Neuronal stem cell (in vitro differentiated cells): ENCODE results near the gene ILKAP.

Experiments
- DNase-seq: peaks from one replicate; pipeline ENCODE4 v3.0.0-alpha.2; 2013; ENCODE audit warnings: low spot score
- H2AFZ ChIP-seq: one replicate; pipeline ENCODE4 v1.6.1; 2013; ENCODE audit warnings: mild to moderate bottlenecking, low read length, inconsistent platforms
- H2AK5ac ChIP-seq: 2 replicates; pipeline ENCODE4 v1.6.1; 2013; ENCODE audit warnings: low read depth, mild to moderate bottlenecking, inconsistent platforms, low read length, moderate library complexity, mixed read lengths
- H2BK120ac ChIP-seq: 2 replicates; pipeline ENCODE4 v1.6.1; 2013; ENCODE audit warnings: low read depth, mild to moderate bottlenecking, inconsistent platforms, low read length, moderate library complexity, mixed read lengths
- H2BK12ac ChIP-seq: one replicate; pipeline ENCODE4 v1.6.1; 2013; ENCODE audit warnings: low read length, inconsistent platforms
- H2BK15ac ChIP-seq: 2 replicates; pipeline ENCODE4 v1.6.1; 2013; ENCODE audit warnings: mild to moderate bottlenecking, low read length, inconsistent platforms, mixed read lengths
- H2BK5ac ChIP-seq: one replicate; pipeline ENCODE4 v1.6.1; 2013; ENCODE audit warnings: inconsistent platforms, mild to moderate bottlenecking, low read length, moderate library complexity
- H3K14ac ChIP-seq: one replicate; pipeline ENCODE4 v1.6.1; 2013; ENCODE audit warnings: low read length, inconsistent platforms
- H3K18ac ChIP-seq: 2 replicates; pipeline ENCODE4 v1.6.1; 2013; ENCODE audit warnings: low read length, inconsistent platforms
- H3K23ac ChIP-seq: 2 replicates; pipeline ENCODE4 v1.6.1; 2013; ENCODE audit warnings: low read depth, mild to moderate bottlenecking, mixed read lengths, low read length, inconsistent platforms; ENCODE audit not compliant: poor library complexity
- H3K27ac ChIP-seq: replicated peaks from 3 replicates; pipeline ENCODE4 v1.5.1; 2013; ENCODE audit warnings: low read length, inconsistent platforms
- H3K27me3 ChIP-seq, 3 experiments: 2 replicates each; pipeline ENCODE4 v1.6.1; 2013; ENCODE audit warnings: low read length in 3 of 3, mild to moderate bottlenecking in 2 of 3, inconsistent platforms in 1 of 3, low read depth in 1 of 3, mixed read lengths in 1 of 3, moderate library complexity in 1 of 3; ENCODE audit not compliant: control insufficient read depth in 3 of 3, insufficient read depth in 3 of 3
- H3K36me3 ChIP-seq, 2 donors: replicated peaks in 1 of 2; 2 replicates each; pipeline ENCODE4 v1.6.1; 2013; ENCODE audit warnings: low read length in 2 of 2; ENCODE audit not compliant: control insufficient read depth in 2 of 2, insufficient read depth in 2 of 2
- H3K4ac ChIP-seq: 2 replicates; pipeline ENCODE4 v1.6.1; 2013; ENCODE audit warnings: inconsistent platforms, mild to moderate bottlenecking, low read length, moderate library complexity
- H3K4me1 ChIP-seq, 2 donors: 1 replicate in 1 of 2; 2 replicates in 1 of 2; pipeline ENCODE4 v1.6.1; 2013; ENCODE audit warnings: low read length in 2 of 2, low read depth in 1 of 2; ENCODE audit not compliant: control insufficient read depth in 2 of 2, insufficient read depth in 1 of 2
- H3K4me2 ChIP-seq: one replicate; pipeline ENCODE4 v1.6.1; 2013; ENCODE audit warnings: mild to moderate bottlenecking, low read length, inconsistent platforms; ENCODE audit not compliant: insufficient read depth, poor library complexity, severe bottlenecking
- H3K4me3 ChIP-seq, 2 donors: 2 replicates each; pipeline ENCODE4 v1.5.1; 2013; ENCODE audit warnings: low read length in 2 of 2, mild to moderate bottlenecking in 2 of 2, inconsistent platforms in 1 of 2, moderate library complexity in 1 of 2
- H3K79me1 ChIP-seq: one replicate; pipeline ENCODE4 v1.6.1; 2013; ENCODE audit warnings: low read depth, mild to moderate bottlenecking, inconsistent platforms, low read length, moderate library complexity
- H3K9ac ChIP-seq: one replicate; pipeline ENCODE4 v1.6.1; 2013; ENCODE audit warnings: mild to moderate bottlenecking, low read depth, low read length, inconsistent platforms; ENCODE audit not compliant: poor library complexity
- H3K9me3 ChIP-seq, 2 donors: replicated peaks in 1 of 2; 2 replicates each; pipeline versions ENCODE3 to v1.6.1; 2013; ENCODE audit warnings: low read length in 2 of 2, mild to moderate bottlenecking in 2 of 2, inconsistent platforms in 1 of 2, low read depth in 1 of 2, mixed read lengths in 1 of 2, moderate library complexity in 1 of 2; ENCODE audit not compliant: control insufficient read depth in 2 of 2, insufficient read depth in 1 of 2
- H4K8ac ChIP-seq: one replicate; pipeline ENCODE4 v1.6.1; 2013; ENCODE audit warnings: low read depth, mild to moderate bottlenecking, inconsistent platforms, low read length, moderate library complexity
- H4K91ac ChIP-seq: one replicate; pipeline ENCODE4 v1.6.1; 2013; ENCODE audit warnings: low read length, low read depth, mild to moderate bottlenecking, inconsistent platforms; ENCODE audit not compliant: poor library complexity
- WGBS, 2 donors: extraction: QIAGEN DNeasy Blood & Tissue Kit; methylation state at CpG; one replicate each; pipeline ENCODE4 v1.1.7; 2013; ENCODE audit warnings: missing lambda C conversion rate in 2 of 2, mixed read lengths in 1 of 2; ENCODE audit not compliant: insufficient read length in 2 of 2, insufficient replicate concordance in 1 of 2; ENCODE audit errors: extremely low coverage in 2 of 2; 5-methylcytosine and 5-hydroxymethylcytosine counted together

Gene ILKAP

DNA sequence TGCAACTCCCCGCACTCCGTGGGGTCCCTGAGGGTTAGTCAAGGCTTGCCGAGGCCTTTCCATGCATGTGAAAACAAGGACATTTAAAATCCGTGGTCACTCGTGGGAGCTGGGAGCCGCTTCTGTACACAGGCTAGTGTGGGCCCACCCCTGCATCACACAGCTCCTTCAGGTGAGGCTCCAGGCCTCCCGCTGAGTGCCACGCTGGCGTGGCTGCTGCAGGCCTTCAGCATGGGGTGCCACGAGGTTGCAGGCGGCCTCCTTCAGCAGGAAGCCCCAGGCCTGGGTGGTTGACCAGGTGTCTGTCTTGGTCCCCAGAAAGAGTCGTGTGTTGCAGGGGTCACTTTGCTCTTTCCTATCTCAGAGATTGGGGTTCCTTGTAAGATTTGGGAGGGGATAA is 58.4 kb downstream of the ILKAP start:
- Histone ChIP-seq H3K14ac (no peak overlapping the region), H2BK120ac (no peak overlapping the region), H2AK5ac (no peak overlapping the region), H3K79me1 (peaks cover 3% of the 10 kb centered on the region), H2BK15ac (no peak overlapping the region), H2BK5ac (no peak overlapping the region), H4K8ac (no peak overlapping the region), H3K4ac (no peak overlapping the region), H3K4me3 (no peak overlapping the region), H3K23ac (no peak overlapping the region), H3K18ac (no peak overlapping the region), H3K9ac (no peak overlapping the region), H3K36me3 (no peaks in the 10 kb centered on the region), H2AFZ (no peak overlapping the region), H2BK12ac (no peak overlapping the region), H3K4me1 (peaks cover 1 to 2% of the 10 kb centered on the region in 2 donors), H3K27ac (no peak overlapping the region), H3K4me2 (no peak overlapping the region), H3K9me3 (no peaks in the 10 kb centered on the region), H4K91ac (no peak overlapping the region), H3K27me3 (peaks cover 0 to 17% (median 0%) of the 10 kb centered on the region in 3 experiments)
- no peak for DNase-seq
- no CpG with 5 or more reads among the region's 12 CpGs for WGBS, 2 donors

DNA sequence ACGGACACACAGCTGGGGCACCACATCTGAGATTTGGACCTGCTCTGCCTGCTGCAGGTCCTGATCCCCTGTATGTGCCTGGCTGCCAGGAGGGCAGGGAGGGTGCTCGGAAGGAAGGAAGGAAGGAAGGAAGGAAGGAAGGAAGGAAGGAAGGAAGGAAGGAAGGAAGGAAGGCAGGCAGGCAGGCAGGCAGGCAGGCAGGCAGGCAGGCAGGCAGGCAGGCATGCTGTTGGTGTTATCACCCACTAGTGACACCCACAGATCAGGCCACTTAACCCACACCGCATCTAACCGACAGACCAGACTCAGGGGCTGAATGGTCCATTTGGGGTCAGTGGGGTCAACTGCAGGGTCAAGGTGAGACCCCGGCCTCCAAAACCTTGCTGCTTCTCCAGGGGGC is 59.2 kb downstream of the ILKAP start:
- peak overlapping the region; percentile 41 for H2BK12ac ChIP-seq
- no peak overlapping the region for H3K4ac ChIP-seq
- no peak overlapping the region for H2AFZ ChIP-seq
- H2BK15ac ChIP-seq, result no peak overlapping the region
- H3K27me3 ChIP-seq, result peaks cover 0 to 12% (median 0%) of the 10 kb centered on the region in 3 experiments
- WGBS, 2 donors, result no CpG with 5 or more reads among the region's 5 CpGs
- no peak overlapping the region for H3K18ac ChIP-seq
- no peak overlapping the region for H3K27ac ChIP-seq
- no peak overlapping the region for H2BK120ac ChIP-seq
- peak overlapping the region; percentile 56 for H3K14ac ChIP-seq
- H3K4me1 ChIP-seq, result peaks cover 2 to 5% of the 10 kb centered on the region in 2 donors
- no peaks in the 10 kb centered on the region for H3K9me3 ChIP-seq
- no peak for DNase-seq
- H4K91ac ChIP-seq, result no peak overlapping the region
- H3K79me1 ChIP-seq, result peaks cover 3% of the 10 kb centered on the region
- H2BK5ac ChIP-seq, result no peak overlapping the region
- no peak overlapping the region for H3K23ac ChIP-seq
- no peak overlapping the region for H3K4me2 ChIP-seq
- H3K4me3 ChIP-seq, result no peak overlapping the region
- no peaks in the 10 kb centered on the region for H3K36me3 ChIP-seq
- no peak overlapping the region for H4K8ac ChIP-seq
- H3K9ac ChIP-seq, result no peak overlapping the region
- peak overlapping the region; percentile 52 for H2AK5ac ChIP-seq

DNA sequence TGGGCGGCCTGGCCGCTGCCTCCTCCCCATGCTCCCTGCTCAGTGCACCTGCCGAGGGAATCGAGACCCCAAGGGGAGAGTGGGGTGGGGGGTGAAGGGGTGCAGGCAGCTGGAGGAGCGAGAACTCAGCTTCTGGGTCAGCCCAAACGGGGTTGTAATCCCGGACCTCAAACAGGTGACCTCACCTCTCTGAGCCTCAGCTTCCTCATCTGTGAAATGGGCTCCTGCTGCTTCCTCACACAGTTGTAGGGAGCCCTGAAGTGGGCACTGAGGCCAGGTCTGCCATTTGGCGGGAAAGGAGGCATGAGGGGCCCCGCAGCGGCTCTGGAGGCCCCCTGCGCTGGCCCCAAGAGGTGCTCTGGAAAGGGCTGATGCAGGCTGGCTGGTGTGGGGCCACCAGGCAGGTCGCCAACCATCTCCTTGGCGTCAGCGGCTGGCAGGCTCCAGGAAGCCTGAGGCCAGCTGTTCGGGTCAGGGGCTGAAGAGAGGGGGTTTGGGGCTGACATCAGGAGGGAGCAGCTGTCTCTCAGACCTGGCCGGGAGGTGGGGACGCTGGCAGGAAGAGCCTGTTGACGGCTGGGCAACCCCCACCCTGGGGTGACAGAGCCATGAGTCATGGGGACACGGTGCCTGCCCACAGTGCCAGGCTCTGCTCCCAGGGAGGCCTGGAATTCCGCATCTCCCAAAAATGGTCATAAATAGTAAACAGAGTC is 60.1 kb downstream of the ILKAP start:
- Histone ChIP-seq H3K23ac (peak overlapping the region; percentile 47), H3K27ac (no peak overlapping the region), H2BK12ac (peak overlapping the region; percentile 58), H3K36me3 (no peaks in the 10 kb centered on the region), H2BK120ac (peak overlapping the region; percentile 61), H2BK5ac (peak overlapping the region; percentile 75), H3K4ac (peak overlapping the region; percentile 53), H3K14ac (no peak overlapping the region), H3K27me3 (peaks cover 0 to 12% (median 0%) of the 10 kb centered on the region in 3 experiments), H2AK5ac (peak overlapping the region; percentile 6), H3K79me1 (peaks cover 5% of the 10 kb centered on the region), H3K18ac (peak overlapping the region; percentile 57), H2BK15ac (peak overlapping the region; percentile 58), H3K9ac (no peak overlapping the region), H4K8ac (no peak overlapping the region), H2AFZ (no peak overlapping the region), H4K91ac (no peak overlapping the region), H3K4me2 (no peak overlapping the region), H3K9me3 (no peaks in the 10 kb centered on the region), H3K4me1 (peaks cover 7 to 12% of the 10 kb centered on the region in 2 donors), H3K4me3 (no peak overlapping the region)
- no CpG with 5 or more reads among the region's 20 CpGs for WGBS, 2 donors
- DNase-seq, result no peak

DNA sequence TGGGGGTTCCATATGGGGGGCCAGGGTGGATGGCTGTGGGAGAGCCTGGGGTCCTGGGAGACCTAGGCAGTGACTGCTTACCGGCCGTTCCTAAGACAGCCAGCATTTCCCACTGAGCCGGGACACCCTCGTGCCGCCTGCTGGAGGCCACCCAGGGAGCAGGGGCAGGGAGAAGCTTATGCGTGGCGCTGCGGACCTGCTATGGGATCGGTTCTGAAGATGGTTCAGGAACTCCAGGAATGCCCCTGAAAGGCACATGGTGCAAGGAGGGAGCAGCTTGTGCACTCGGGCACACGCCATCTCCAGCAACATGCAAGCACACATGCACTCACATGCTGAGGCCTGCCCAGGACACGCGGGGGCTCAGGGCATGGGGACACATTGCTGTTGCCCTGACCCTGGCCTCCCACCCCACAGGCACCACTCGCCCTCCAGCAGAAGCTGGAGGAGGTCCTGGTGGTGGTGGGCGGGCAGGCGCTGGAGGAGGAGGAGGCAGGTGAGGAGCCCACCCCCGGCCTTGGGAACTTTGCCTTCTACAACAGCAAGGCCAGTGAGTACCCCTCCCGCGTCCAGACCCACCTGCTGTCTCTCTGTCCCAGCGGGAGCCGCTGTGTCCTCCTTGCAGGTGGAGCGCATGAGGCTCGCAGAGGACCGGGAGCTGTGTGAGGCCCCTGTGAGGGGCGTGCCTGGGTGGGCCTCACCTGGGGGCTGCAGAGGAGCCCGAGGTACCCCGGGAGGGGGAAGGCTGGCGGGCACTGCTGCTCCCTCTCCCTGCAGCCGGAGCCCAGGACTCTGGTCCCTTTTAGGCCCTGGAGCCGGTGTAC is 60.9 kb downstream of the ILKAP start:
- H3K18ac ChIP-seq, result peak overlapping the region; percentile 85
- H3K36me3 ChIP-seq, result no peaks in the 10 kb centered on the region
- H2AK5ac ChIP-seq, result peak overlapping the region; percentile 6
- no peak for DNase-seq
- no CpG with 5 or more reads among the region's 30 CpGs for WGBS, 2 donors
- H4K8ac ChIP-seq, result no peak overlapping the region
- H2AFZ ChIP-seq, result no peak overlapping the region
- no peak overlapping the region for H2BK120ac ChIP-seq
- H3K9ac ChIP-seq, result no peak overlapping the region
- peaks cover 7% of the 10 kb centered on the region for H3K79me1 ChIP-seq
- peak overlapping the region; percentile 53 for H3K4ac ChIP-seq
- no peak overlapping the region for H4K91ac ChIP-seq
- no peaks in the 10 kb centered on the region for H3K9me3 ChIP-seq
- H3K27ac ChIP-seq, result no peak overlapping the region
- H2BK5ac ChIP-seq, result peak overlapping the region; percentile 75
- H2BK15ac ChIP-seq, result peak overlapping the region; percentile 26
- H3K4me3 ChIP-seq, result no peak overlapping the region
- H3K4me1 ChIP-seq, result peaks cover 9 to 14% of the 10 kb centered on the region in 2 donors
- peak overlapping the region; percentile 89 for H3K14ac ChIP-seq
- H3K23ac ChIP-seq, result peak overlapping the region; percentile 6
- H2BK12ac ChIP-seq, result no peak overlapping the region
- peaks cover 0 to 15% (median 0%) of the 10 kb centered on the region in 3 experiments for H3K27me3 ChIP-seq
- H3K4me2 ChIP-seq, result no peak overlapping the region
